Measurements from ENCODE around the gene RAB1B.
"Not testable (repeated sequence)": the region's sequence is repeated elsewhere in the genome, so short reads cannot be mapped to it uniquely, and the experiment has no call there.

RAB1B gene

DNA sequence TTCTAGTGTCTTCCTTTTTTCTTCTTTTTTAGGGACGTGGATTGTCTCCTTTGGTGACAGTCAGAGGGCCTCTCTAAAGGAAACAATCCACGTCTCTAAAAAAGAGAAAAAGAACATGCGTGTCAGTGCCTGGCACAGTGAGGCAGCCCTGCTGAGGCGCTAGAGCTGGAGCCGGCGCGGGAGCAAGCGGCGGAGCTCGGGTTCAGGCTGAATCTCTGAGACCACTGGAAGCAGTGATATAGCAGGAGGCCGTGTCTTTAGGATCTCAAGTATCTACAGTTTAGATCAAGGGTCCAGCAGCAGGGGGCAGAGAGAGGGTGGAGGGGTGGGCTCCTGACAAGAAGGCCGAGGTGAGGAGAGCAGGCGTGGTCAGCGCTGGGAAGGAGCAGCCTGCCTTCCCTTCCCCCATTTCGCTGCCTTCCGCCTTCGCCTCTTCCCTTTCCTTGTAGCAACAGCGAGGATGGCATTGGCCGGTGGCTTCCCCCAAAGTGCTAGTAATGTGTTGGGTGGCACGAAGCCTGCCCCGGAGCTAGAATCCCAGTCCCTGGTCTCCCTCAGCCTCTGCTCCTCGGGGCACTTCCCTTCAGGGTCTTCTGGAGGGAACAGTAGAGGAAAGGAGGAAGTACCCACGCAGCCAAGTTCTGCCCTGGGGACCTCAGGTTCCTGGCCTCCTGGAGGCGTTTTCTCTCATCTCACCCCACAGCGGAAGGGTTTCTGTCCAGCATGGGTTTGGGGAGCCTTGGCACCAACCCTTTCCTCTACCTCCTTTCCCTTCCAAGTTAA, 28.2 kb upstream of the RAB1B start:
- DNase-seq = no peak

DNA sequence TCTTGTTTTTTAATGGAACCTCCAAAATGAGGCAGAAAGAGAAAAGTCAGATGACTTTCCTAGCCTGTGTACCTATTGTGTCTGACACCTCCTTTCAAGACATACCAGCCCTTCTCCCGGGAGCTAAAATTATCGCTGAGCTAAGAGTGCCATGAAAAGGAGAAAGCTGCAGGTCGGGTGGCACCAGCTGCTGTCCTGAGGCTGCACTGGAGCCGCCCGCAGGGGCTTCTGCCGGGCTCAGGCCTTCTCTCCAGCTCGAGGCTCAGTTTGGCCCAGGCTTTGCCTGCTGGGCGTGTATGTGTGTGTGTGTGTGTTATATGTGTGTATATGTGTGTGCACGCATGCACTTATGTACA, 27.7 kb upstream of the RAB1B start:
- no peak for DNase-seq

GRCh38 chr11:66242095-66242765, 26.2 kb upstream of the RAB1B start:
- DNase-seq = no peak

- no peak for DNase-seq
Observed at GRCh38 chr11:66243782-66244535, 24.5 kb upstream of the RAB1B start.

DNA sequence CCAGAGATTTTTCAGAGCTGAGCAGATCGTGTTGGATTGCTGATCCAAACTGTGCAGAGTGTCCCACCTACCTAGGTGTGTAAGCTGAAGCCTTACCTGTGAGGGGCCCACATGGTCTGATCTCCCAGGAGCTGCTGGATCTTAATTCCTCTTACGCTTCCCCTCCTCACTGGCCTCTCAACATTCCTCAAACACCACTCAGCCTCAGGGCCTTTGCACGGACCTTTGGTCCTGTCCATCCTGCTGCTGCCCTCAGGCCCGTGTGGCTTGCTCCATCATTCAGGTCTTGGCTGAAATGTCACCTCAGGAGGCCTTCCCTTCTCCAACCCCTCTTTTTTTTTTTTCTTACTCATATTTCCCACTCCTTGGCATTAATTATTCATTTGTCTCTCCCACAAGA, 21.1 kb upstream of the RAB1B start:
- DNase-seq = no peak

GRCh38 chr11:66247801-66248200, 20.6 kb upstream of the RAB1B start:
- no peak for DNase-seq

DNA sequence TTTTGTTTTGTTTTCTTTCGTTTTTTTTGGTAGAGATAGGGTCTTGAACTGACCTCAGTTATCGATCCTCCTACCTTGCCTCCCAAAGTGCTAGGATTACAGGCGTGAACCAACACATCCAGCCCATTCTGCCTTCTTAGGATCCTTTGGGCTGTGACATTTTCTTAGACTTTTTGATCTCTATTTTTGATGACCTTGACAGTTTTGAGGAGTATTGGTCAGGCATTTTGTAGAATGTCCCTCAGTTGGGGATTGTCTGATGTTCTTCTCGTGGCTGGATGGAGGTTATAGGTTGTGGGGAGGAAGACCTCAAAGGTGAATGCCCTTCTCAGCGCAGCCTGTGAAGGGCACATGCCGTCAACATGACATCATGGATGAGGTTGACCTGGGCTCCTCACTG, 19.5 kb upstream of the RAB1B start:
- no peak for DNase-seq

DNA sequence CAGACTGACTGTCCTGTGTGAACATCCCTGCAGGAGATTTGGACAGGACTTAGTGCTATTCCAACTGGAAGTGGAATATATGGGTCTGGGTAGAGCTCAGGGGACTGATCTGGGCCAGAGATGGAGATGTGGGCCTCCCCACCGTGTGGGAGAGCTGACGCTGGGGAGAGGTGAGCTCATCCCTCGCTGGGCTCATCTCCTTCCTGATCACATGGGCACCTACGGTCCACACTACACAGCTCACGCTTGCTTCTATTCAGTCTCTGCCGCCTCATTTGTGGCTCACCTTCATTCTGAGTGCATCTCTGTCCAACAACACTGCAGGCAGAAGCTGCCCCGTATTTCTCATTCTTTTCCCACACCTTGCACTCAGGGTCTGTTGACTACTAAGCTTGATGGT, 16.6 kb upstream of the RAB1B start:
- DNase-seq = no peak

DNA sequence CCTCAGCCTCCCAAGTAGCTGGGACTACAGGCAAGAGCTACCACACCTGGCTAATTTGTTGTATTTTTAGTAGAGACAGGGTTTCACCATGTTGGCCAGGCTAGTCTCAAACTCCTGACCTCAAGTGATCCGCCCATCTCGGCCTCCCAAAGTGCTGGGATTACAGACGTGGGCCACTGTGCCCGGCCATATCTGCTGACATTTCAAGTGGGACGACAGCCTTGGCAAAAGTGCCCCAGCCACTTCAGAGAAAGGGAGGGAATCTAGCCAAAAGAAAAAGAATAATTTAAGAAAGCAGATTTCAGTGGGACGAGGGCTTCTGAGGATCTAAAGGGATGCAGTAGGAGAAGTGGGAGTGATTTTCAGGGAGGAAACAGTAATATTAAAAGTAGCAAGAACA, 15.4 kb upstream of the RAB1B start:
- DNase-seq = not testable (repeated sequence)

GRCh38 chr11:66258473-66258893, 10.0 kb upstream of the RAB1B start:
- no peak for DNase-seq

- no peak for DNase-seq
Observed at GRCh38 chr11:66259225-66259624, 9.2 kb upstream of the RAB1B start.

- no peak for DNase-seq
Observed at GRCh38 chr11:66259956-66260355, 8.5 kb upstream of the RAB1B start.

DNA sequence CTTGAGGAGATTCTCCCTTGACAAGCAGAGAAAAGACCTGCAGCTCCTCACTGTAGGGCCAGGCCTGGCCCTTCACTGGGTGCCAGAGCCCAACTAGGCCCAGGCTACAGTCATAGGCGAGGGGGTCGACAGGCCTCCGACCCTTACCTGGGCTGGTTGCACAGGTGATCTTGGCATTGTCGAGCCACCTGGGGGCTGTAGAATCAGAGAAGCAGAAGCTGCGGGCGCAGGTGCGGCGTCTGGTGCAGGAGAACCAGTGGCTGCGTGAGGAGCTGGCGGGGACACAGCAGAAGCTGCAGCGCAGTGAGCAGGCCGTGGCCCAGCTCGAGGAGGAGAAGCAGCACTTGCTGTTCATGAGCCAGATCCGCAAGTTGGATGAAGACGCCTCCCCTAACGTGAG, 6.9 kb upstream of the RAB1B start:
- no peak for DNase-seq

- DNase-seq = no peak
Observed at GRCh38 chr11:66262191-66262590, 6.2 kb upstream of the RAB1B start.

DNA sequence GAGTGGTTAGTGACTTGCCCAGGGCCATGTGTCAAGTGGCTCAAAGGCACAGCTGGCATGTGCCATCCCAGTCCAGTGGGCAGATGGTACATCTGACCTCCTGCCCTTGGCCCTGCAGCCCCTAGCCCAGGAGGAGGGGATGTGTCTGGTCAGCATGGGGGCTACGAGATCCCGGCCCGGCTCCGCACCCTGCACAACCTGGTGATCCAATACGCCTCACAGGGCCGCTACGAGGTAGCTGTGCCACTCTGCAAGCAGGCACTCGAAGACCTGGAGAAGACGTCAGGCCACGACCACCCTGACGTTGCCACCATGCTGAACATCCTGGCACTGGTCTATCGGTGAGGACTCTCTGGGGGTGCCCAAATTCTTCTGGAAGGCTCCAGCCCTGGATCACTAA, 5.7 kb upstream of the RAB1B start:
- no peak for DNase-seq

- DNase-seq = no peak
Observed at GRCh38 chr11:66263231-66263630, 5.2 kb upstream of the RAB1B start.

- no peak for DNase-seq
Observed at GRCh38 chr11:66263785-66264184, 4.7 kb upstream of the RAB1B start.

DNA sequence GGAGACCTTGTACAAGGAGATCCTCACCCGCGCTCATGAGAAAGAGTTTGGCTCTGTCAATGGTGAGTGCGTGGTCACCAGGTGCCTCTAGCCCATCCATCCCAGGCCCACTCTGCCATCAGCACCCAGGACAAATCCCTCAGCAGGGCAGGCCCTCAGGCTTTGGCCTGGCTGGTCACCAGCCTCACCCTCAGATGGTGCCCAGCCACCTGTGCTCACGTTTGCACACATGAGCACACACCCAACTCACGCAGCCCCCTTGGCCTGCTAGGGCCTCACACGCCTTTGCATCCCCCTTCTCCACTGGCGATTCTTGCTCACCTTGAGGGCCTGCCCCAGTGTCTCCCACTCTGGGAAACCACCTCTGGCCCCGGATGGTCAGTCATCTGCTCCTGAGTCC, 4.1 kb upstream of the RAB1B start:
- DNase-seq = no peak

- no peak for DNase-seq
Observed at GRCh38 chr11:66264914-66265313, 3.5 kb upstream of the RAB1B start.

GRCh38 chr11:66265531-66266377, 2.7 kb upstream of the RAB1B start:
- DNase-seq = no peak

- DNase-seq = no peak
Observed at GRCh38 chr11:66266378-66267038, 1.9 kb upstream of the RAB1B start.

DNA sequence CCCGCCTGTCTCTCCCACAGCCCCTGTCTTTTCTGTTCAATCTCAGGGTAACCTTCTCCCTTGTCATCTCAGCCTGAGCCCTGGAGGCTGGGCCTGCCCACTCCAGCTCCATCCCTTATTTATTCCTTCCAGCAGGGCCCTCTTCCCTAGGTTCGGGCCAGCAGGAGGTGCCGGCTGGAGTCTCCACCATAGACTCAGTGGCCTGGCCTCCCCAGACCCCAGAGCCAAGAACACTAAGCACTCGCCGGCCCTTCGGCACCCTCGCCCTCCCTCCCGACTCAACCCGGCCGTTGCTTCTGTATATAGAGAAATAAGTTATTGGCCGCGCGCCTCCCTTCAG, 1.4 kb upstream of the RAB1B start:
- DNase-seq = no peak
